GM19463 (cell line): Measurements from ENCODE around the gene APBA2.
"Not testable (repeated sequence)": the region's sequence is repeated elsewhere in the genome, so short reads cannot be mapped to it uniquely, and the experiment has no call there.

Experiments
- ATAC-seq: cut with Tn5 transposase; IDR thresholded peaks from one replicate; pipeline ENCODE4 v1.9.1; 2021; ENCODE audit warnings: mild to moderate bottlenecking, moderate library complexity; ENCODE audit not compliant: unreplicated experiment

APBA2 gene

GRCh38 chr15:29031502-29032228 is 145.9 kb downstream of the APBA2 start:
- ATAC-seq = no peak

- ATAC-seq = no peak
Observed at GRCh38 chr15:29032229-29032625, 146.5 kb downstream of the APBA2 start.

DNA sequence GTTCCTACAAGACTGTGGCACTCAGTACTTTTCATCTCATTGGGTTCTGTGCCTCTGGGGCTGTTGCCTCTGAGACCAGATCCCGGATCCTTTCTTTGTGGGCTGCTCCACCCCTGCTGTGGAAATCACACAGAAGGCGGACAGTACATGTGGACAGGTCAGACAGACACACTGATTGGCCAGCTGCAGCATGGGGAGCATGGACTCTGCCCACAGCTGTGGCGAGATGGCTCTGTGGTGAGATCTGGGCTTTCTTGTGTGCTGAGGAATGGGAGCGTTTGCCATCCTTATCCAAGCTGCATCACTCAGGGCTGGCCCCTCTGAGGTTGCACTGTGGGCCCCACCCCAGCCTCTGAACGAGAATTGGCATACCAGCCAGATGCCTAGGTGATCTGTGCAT is 147.0 kb downstream of the APBA2 start:
- no peak for ATAC-seq

DNA sequence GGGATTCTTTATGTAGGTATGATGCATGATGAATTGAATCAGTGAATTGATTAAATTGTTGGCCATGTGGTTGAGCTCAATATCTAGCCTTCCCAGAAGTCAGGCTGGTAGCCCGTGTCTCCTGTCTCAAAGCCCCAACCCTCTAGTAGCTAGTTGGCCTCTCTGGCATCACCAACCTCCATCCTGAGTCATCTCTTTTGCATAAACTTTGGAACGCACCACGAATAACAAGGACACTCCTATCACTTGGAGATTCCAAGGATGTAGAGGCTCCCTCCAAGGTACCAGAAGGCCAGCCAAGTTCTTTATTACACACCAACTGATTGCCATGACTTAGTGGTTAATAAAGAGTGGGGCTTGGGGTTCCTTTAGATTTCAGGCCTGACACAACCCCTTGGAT is 148.4 kb downstream of the APBA2 start:
- no peak for ATAC-seq

DNA sequence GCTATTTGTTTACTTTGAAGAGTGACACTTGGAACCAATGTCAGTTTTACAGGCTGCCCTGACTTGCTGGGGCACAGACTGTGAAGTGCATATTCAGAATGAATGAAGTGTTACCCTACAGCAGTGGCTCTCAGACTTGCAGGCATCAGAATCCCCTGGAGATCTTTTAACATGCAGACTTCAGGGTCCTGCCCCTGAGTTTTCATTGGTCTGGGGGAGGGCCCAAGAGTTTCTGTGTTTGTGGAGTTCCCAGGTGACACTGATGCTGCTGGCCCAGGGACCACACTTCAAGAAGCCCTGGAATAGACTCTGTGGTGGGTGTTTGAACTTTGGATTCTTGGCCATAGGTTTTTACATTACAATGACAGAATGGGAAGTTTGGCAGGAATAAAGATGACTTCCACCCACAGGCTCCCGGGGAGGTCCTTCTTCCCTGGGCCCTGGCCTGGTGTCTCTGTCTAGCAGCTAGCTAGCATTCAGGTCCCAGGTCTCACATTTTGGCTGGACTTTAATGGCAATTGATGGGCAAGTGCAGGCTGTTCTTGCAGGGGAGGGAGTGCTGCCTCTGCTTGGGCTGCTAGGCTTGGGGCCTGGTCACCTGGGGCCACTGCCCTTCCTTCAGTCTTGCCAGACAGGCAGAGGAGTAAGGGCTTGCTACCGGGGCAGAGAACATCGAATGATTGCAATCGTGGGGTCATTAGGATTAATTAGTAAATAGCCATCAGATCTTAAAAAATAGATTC is 149.0 kb downstream of the APBA2 start:
- ATAC-seq = no peak

DNA sequence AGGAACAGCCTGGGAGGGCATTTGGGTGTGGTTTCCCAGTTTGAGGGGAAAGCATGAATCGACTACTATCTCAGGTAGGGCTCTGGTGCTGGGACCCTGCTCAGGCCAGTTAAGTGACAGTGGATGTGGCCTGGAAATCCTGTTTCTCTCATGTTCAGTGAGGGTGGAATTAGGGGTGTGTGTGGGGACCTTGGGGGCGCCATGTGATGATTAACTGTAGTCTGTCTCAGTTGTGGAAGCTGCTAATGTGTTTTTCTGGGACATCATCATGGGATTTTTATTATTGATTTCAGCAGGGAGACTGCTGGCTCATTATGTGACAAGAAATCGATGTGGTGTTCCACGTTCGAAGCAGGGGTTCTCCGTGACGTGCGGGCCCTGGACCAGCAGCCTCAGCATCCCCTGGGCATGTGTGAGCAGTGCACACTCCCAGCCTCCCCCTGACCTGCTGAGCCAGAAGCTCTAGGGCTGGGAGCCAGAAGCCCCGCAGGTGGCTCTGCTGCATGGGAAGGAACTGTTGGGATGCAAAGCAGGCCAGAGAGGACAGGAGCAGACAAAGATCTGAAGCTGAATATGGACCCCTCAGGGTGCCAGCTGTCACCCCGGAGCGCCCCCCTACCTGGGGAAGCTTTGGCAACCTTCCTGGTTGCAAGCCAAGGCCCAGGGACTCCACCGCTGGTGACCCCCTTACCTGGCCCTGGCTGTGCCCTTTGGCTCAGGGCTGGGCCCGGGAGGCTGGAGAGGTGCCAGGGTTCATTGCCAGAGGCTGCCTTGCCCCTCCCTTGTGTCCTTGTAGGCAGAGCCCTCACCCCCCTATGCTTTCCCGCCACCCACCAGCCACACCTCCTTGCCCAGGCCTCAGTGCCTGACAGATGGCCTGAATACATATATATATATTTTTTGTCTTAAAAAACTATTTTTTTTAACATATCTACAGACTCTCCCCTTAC is 149.8 kb downstream of the APBA2 start:
- no peak for ATAC-seq

- ATAC-seq = no peak
Observed at GRCh38 chr15:29037997-29038705, 152.4 kb downstream of the APBA2 start.

GRCh38 chr15:29039466-29040369 is 153.9 kb downstream of the APBA2 start:
- no peak for ATAC-seq

GRCh38 chr15:29040370-29040751 is 154.6 kb downstream of the APBA2 start:
- ATAC-seq = no peak

- no peak for ATAC-seq
Observed at GRCh38 chr15:29043736-29044502, 158.1 kb downstream of the APBA2 start.

DNA sequence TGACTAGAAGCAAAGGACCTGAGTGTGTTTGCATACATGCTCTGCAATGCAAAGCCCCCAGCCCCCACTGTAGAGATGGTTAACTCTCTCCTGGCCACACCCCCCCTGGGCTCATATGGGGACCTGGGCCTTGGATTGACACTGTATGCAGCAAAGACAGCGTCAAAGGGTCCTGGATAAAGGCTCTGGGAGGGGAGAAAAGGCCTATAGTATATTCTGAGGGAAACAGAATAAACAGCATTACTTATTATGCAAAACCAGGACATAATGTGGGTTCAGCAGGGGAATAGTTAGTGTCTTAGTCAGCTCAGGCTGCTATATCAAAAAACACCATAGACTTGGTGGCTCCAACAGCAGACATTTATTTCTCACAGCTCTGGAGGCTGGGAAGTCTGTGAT is 158.7 kb downstream of the APBA2 start:
- ATAC-seq = no peak

GRCh38 chr15:29045161-29045560 is 159.4 kb downstream of the APBA2 start:
- ATAC-seq = not testable (repeated sequence)

- ATAC-seq = no peak
Observed at GRCh38 chr15:29045717-29046116, 159.9 kb downstream of the APBA2 start.

GRCh38 chr15:29046281-29046810 is 160.6 kb downstream of the APBA2 start:
- ATAC-seq = no peak

DNA sequence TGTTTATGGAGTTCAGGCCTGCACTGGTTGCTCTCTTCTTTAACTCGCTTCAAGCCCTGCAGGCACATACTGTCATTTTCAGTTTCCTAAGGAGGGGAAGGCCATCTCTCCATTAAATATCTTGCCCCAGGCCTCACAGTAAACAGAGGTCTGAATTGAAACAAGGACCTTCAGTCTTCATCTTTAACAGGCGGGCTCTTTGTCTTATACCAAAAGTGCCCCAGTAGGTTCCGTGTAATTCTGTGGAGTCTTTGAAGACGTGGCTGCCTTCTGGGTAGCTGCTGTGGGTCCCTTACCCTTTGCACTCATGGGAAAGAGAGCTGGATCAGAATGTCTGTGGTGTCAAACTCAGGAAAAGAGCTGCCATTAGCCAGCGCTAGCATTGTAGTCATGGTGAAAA is 161.2 kb downstream of the APBA2 start:
- no peak for ATAC-seq

DNA sequence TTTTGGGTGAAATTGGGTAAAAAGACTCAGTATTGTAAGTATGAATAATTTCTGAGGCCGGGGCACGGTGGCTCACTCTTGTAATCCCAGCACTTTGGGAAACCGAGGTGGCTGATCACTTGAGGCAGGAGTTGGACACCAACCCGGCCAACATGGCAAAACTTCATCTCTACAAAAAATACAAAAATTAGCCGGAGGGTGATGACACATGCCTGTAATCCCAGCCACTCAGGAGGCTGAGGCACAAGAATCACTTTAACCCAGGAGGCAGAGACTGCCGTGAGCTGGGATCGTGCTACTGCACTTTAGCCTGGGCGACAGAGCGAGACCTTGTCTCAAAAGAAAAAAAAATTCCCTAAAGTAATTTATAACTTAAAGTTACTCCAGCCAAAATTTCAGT is 162.2 kb downstream of the APBA2 start:
- ATAC-seq = no peak

DNA sequence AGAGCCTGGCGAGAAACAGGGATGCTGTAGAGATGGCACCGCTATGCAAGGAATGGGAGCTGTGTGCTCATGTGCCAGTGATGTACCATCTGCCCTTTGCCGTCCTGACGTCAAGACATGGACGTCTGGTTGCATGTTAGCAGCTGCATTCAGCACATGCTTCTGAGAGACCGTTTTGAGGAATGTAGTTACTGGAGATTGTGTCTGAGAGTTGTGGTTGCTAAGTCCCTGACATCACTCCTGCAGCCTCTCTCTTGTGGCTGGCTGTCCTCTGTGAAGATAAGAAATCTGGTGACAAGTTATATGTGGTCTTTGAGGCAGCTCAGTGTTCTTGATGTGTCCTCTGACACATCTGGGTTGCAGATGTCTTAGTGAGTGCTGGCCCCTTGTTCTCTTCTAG is 165.1 kb downstream of the APBA2 start:
- no peak for ATAC-seq

GRCh38 chr15:29051422-29051821 is 165.6 kb downstream of the APBA2 start:
- ATAC-seq = no peak

DNA sequence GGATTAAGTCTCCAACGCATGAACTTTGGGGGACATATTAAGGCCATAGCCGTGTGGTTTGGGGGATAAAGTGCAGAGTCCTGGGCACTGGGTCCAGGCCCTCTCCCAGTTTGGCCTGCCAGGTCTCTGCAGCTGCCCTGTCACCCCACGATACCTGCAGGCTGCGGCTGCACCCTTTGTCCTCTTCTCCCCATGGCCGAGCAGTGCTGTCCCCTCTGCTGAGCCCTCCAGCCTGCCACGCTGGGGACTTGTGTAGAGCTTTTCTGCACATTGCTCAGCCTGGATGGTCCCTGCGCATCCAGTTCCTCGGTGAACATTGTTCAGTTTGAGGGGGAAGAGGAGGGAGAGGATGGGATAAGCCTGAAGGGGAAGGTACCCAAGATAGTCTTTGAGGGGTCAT is 167.2 kb downstream of the APBA2 start:
- ATAC-seq = no peak
